ENCODE data around the gene CDH13.

Gene CDH13

GRCh38 chr16:83835586-83836566 is 1209.1 kb downstream of the CDH13 start:
- no peak for DNase-seq

- no peak for DNase-seq
Observed at GRCh38 chr16:83837566-83837965, 1210.8 kb downstream of the CDH13 start.

- no peak for DNase-seq
Observed at GRCh38 chr16:83838151-83838550, 1211.4 kb downstream of the CDH13 start.

- no peak for DNase-seq
Observed at GRCh38 chr16:83839561-83839960, 1212.8 kb downstream of the CDH13 start.

- DNase-seq, result no peak
Observed at GRCh38 chr16:83840060-83840617, 1213.4 kb downstream of the CDH13 start.

GRCh38 chr16:83842291-83842690 is 1215.5 kb downstream of the CDH13 start:
- no peak for DNase-seq

- DNase-seq, result no peak
Observed at GRCh38 chr16:83842756-83843507, 1216.2 kb downstream of the CDH13 start.

- DNase-seq, result no peak
Observed at GRCh38 chr16:83843657-83844056, 1216.9 kb downstream of the CDH13 start.

- DNase-seq, result no peak
Observed at GRCh38 chr16:83845263-83845662, 1218.5 kb downstream of the CDH13 start.

- no peak for DNase-seq
Observed at GRCh38 chr16:83847371-83848225, 1220.8 kb downstream of the CDH13 start.

- no peak for DNase-seq
Observed at GRCh38 chr16:83849421-83849820, 1222.7 kb downstream of the CDH13 start.
